HG03460 (cell line): Measurements from ENCODE around the gene FBN3.
"Not testable (repeated sequence)": the region's sequence is repeated elsewhere in the genome, so short reads cannot be mapped to it uniquely, and the experiment has no call there.

Experiments used
- ATAC-seq: cut with Tn5 transposase; IDR thresholded peaks from one replicate; pipeline ENCODE4 v1.9.1; 2021; ENCODE audit not compliant: unreplicated experiment

FBN3 gene

DNA sequence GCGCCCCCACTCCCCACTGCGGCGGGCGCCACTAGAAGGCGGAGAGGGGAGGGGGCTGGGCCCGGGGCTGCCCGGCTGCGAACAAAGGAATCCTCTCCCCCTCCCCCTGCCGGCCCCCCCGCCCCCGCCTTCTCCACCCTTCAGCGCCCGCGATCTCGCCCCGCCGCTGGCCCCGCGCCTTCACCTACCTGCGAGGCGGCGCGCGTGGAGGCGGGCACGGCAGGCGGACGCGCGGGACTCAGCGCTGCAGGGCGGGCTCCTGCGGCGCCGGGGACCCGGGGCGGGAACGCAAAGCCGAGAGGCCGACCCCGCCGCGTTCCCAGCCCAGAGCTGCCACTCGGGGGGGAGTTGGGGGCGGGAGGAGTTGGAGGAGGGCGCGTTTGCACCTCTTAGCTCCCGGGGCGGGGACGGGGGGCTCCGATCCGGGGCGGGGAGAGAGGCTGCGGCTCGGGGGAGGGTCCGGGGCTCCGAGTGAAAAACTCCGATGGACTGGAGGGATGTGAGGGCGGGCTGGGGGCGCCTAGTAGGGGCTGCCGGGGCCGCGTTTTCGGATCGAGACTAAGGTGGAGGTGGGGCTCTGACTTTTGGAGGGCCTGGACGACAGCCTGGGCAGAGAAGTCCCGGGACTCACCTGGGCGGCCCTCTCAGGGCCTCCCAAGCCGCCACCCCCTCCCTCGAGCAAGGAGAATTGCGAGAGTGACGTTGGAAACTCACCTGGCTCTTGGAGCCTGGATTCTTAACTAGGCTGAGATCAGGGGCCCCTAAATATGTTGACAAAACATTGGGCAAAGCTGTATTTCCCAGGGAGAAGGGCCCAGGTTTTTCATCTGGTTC, at the start of gene FBN3:
FBN3 (minus strand) TSS at position 332 of the 834 bp plus-strand sequence. CDS start 2,112 bp downstream, outside the sequence.
- ATAC-seq = no peak

DNA sequence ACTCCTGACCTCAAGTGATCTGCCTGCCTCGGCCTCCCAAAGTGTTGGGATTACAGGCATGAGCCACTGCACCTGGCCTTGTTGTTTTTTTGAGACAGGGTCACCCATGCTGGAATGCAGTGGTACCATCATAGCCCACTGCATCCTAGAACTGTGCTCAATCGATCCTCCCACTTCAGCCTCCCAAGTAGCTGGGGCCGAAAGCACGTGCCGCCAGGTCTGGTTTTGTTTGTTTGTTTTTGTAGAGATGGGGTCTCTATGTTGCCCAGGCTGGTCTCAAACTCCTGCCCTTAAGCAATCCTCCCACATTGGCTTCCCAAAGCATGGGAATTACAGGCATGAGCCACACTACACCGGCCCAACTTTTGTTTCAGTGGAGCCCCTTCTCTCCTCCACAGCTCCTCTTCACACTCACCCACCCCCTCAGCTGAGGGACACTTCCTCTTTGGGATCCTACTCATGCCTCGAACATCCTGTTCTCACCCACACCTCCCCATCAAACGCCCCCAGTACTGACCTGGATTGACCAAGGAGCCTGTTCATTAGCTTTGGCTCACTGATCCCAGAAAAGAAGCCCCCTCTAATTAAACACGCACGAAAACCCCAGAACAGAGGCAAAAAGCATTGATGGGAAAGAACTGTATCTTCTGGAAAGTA, 47.0 kb upstream of the FBN3 start:
- no peak for ATAC-seq

DNA sequence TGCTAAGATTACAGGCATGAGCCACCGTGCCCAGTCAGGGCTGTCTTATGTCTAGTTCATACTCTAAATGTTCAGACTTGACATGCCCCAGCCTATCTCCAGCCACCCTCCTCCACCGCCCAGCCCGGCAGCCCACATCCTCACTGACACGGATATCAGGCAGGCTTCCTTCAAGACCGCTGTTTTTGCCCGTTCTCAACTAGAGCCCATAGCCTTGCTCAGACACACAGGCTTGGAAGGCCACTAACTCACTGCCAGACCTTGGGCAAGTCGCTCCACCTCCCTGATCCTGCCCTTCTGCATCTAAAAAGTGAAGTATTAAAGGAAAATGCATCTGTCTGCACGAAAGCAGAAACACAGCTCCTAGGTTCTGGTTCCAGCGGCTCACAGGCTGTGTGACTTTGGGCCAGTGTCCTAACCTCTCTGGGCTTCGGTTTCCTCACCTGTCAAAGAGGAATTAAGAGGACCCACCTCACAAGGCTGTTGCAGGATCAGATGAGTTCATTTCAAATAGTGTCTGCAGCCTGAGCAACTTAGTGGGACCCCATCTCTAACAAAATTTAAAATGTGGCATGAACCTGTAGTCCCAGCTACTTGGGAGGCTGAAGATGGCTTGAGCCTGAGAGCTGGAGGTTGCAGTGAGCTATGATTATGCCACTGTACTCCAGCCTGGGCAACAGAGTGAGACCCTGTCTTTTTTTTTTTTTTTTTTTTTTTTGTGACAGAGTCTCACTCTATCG, 45.3 kb upstream of the FBN3 start:
- ATAC-seq = peak; percentile 34

DNA sequence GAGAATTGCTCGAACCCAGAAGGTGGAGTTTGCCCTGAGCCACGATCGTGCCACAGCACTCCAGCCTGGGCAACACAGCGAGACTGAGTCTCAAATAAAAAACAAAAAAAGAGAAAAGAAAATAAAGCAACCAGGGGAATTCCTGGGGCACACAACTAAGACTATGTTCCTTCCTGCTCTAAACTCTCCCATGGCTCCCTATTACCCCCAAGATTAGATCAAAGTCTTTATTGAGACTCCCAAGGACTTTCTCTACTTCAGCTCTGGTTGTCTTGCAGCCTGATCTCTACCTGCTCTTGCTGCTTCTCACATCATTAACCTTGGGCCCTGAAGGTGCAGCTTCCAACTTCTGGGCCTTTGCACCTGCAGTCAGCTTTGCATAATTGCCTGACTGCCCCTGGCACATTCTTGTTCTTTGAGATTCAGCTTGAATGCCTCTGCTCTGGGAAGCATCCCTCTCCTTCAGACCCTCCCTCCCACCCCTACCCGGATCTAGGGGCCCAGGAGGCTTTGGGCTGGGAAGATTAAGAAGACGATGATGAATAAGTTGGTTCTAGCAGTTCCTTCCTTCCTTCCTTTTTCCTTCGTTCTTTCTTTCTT, 42.9 kb upstream of the FBN3 start:
- no peak for ATAC-seq

DNA sequence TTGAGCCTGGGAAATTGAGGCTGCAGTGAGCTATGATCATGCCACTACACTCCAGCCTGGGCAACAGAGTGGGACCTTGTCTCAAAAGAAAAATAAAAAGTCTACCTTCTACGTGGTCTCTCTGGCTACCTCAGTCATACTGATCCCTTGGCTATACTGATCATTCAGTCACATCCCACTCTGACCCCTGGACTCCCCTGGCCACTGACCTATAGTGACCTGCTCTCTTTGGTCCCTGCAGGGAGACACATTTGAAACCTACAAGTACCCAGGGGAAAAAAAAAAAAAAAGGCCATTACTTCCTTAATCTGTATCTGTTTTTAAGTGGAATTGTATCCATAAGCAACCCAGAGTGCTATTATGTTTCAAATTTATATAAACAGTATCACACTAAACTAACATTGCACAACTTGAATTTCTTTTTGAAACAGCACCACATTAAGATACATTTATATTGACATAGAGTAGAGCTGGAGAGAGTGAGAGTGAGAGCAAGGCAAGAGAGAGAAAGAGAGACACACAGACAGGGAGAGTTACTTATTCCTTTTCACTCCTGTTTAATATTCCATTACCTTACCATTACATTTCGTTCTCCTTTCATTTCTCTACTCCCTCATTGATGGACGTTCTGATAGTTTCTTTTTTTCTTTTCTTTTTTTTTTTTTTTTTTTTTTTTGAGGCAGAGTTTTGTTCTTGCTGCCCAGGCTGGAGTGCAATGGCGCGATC, 36.1 kb upstream of the FBN3 start:
- ATAC-seq = no peak

DNA sequence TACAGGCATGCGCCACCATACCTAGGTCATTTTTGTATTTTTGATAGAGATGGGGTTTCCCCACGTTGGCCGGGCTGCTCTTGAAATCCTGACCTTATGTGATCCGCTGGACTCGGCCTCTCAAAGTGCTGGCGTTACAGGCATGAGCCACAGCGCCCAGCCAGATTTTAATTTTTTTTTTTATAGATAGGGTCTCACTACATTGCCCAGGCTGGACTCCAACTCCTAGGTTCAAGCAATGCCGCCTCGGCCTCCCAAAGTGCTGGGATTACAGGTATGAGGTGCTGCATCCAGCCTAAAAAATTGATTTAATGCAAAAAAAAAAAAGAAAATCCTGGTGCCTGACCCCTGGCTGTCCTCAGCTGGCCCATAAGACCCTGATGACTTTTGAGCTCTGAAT, 34.9 kb upstream of the FBN3 start:
- no peak for ATAC-seq

DNA sequence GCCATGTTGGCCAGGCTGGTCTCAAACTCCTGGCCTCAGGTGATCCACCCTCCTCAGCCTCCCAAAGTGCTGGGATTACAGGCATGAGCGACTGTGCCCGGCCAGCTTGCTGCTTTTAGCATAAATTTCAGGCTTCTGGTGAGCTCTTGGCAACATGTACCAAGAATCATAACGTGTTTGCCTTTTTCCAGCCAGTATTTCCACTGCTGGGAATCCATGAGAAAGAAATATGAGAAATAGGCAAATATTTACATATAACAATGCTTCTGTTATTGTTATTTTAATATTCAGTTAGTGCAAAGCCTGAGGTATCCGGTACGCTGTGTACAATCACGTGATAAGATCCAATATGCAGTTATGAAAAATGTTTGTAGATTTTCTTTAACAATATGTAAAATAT, 30.6 kb upstream of the FBN3 start:
- no peak for ATAC-seq

DNA sequence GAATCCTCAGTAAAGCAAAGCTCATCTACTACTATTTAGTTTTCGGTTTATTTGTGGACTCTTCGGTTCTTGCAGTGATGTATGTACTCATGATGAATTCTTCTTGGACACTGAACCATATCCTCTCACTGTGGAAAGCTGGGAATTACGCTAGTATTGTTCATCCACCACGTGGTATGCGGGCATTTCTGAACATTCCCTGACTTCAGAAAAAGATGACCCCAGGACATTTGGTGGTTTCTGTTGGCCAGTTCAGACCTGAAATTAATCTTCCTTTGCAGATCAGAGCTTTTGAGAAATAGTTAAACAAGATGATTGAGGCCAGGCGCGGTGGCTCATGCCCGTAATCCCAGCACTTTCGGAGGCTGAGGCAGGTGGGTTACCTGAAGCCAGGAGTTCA, 25.3 kb upstream of the FBN3 start:
- no peak for ATAC-seq

DNA sequence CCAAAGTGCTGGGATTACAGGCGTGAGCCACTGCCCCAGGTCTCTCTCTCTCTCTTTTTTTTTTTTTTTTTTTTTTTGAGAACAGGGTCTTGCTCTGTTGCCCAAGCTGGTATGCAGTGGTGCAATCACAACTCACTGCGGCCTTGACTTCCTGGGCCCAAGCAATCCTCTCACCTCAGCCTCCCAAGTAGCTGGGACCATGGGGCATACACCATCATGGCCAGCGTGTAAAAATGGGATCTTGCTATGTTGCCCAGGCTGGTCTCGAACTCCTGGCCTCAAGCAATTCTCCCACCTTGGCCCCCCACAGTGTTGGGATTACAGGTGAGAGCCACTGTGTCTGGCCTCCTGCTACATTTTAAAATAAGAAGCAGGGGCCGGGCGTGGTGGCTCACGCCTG, 19.1 kb upstream of the FBN3 start:
- no peak for ATAC-seq

DNA sequence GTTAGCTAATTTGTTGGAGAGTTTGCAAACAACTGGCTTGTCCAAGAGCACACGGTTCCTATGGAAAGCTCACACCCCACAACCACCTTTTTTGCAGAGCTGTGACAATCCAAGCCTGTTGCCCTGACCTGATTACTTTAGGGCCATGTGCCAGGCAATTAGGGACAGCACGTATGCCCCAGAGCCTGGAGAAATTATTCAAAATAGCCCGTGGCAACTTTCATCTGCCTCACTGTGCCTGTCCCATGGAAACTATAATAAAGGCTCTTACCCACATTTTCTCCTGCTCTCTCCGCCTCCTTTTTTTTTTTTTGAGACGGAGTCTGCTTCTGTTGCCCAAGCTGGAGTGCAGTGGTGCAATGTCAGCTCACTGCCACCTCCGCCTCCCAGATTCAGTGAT, 18.6 kb upstream of the FBN3 start:
- no peak for ATAC-seq

DNA sequence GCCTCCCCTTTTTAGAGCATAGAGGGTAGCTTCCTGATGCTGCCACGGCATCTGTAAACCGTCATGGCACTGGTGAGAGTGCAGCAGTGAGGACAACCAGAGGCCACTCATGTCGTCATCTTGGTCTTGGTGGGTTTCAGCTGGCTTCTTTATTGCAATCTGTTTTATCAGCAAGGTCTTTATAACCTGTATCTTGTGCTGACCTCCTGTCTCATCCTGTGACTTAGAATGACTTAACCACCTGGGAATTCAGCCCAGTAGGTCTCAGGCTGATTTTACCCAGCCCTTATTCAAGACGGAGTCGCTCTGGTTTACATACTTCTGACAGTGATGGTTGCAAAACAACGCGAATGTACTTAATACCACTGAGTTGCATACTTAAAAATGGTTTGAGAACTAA, 14.4 kb upstream of the FBN3 start:
- no peak for ATAC-seq

DNA sequence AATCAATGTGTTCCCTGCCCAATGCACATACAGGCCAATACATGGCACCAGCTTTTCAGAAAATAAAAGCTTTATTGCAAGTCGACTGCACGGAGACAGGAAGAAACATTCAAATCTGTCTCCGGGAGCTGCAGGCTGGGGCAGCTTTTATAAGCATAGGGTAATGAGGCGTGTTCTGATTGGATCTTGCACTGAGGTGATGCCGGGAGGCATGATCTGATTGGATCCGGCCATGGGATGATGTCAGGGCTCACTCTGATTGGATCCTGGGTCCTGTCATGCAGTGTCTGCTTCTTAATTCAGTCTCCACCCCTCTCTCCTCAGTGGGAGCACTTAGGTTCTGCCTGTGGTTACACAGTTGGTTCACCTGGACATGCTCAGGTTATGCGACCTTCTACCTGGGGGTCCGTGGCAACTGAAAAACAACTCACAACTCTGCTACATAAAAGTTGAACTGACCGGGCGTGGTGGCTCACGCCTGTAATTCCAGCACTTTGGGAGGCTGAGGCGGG, 11.8 kb upstream of the FBN3 start:
- no peak for ATAC-seq

DNA sequence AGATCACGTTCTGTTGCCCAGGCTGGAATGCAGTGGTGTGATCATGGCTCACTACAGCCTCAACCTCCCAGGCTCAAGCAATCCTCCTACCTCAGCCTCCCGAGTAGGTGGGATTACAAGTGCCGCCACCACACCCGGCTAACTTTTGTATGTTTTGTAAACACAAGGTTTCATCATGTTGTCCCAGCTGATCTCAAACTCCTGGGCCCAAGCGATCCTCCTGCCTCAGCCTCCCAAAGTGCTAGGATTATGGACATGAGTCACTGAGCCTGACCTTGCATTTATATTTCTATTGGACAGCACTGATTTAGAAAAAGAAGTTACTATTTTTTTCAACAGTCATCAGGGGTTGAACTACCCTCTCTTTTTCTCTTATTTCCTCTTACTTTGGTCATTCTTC, 9.9 kb upstream of the FBN3 start:
- not testable (repeated sequence) for ATAC-seq

DNA sequence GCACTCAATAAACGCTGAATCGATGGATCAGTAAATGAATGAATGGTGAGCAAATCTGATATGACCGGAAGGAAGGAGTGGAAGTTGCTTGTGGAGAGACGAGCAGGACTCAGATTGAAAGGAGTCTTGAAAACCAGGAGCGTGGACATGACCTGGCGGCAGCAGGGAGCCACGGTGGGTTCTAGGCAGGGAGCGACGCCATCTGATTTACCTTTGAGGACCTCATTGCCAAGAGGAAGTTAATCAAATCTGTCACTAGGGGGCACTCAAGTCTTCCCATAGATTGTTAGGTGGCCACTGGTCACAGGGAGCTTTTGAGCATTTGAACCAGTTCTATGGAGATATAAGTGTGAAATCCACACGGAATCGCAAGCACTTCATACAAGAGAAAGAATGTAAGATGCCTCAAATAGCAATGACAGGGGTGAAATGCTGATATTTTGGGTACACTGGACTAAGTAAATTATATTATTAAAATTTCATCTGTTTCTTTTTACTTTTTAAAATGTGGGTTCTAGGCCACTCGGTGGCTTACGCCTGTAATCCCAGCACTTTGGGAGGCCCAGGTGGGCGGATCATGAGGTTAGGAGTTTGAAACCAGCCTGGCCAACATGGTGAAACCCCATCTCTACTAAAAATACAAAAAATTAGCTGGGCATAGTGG, 9.2 kb upstream of the FBN3 start:
- no peak for ATAC-seq

DNA sequence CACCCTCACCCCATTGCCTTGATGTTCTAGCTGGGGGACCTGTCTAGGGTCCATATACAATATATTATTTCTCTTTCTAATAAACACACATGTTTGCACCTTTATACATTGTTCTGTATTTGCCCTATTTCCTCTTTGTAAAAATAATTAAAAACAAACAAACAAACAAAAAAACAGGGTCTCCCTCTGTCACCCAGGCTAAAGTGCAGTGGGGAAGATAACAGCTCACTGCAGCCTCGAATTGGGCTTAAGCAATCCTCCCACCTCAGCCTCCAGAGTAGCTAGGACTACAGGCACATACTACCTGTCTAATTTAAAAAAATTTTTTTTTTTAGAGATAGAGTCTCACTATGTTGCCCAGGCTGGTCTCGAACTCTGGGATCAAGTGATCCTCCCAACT, 5.9 kb upstream of the FBN3 start:
- ATAC-seq = no peak

DNA sequence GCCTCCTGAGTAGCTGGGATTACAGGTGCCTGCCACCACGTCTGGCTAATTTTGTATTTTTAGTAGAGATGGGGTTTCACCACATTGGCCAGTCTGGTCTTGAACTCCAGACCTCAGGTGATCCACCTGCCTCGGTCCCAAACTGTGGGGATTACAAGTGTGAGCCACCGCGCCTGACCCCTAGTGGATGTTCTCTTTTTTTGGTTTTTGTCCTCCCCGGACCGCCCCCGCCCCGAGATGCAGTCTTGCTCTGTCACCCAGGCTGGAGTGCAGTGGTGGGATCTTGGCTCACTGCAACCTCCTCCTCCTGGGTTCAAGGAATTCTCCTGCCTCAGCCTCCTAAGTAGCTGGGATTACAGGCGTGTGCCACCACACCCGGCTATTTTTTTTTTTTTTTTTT, 4.6 kb upstream of the FBN3 start:
- ATAC-seq = not testable (repeated sequence)

DNA sequence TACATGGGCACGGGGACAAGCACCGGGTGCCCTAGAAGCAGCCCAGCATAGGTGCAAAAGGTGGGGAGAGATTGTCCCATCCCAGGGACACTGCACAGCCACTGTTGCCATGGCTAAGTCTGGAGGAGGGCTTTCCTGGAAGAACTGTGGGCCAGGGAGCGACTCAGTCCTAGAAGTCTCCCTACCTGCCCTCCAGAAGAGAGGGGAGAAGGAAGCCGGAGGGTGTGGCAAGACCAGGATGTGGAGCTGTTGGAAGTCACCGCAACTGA, 2.3 kb upstream of the FBN3 start:
- no peak for ATAC-seq

DNA sequence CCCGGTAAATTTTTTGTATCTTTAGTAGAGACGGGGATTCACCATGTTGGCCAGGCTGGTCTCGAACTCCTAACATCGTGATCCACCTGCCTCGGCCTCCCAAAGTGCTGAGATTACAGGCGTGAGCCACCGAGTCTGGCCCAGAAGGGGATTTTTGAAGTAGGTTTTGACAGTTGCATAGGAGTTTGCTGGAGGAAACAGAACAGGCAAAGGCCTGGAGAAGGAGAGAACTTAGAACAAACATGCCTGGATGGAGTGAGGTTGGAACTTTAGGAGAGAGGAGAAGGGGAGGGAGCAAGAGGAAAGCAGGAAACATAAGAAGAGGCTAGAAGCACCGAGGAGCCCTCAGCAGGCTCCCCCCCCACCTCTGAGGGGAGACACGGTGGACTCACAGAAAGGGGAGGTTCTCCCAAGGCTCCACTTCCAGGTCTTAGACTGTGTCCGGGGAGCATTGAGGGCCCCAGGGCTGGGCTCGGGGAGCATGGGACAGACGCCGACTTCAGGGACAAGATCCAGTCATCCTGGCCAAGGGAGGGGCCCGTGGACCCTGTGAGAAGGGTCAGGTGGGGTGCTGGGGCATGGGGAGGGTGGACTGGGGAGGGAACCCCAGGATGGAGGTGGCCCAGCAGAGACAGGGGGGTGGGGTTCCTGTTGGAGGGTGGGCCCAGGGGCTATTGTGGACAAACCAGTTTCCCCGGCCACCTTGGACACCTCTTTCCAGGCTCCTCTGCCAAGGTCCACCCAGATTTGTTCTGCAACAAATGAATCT, 1.8 kb upstream of the FBN3 start:
- no peak for ATAC-seq

DNA sequence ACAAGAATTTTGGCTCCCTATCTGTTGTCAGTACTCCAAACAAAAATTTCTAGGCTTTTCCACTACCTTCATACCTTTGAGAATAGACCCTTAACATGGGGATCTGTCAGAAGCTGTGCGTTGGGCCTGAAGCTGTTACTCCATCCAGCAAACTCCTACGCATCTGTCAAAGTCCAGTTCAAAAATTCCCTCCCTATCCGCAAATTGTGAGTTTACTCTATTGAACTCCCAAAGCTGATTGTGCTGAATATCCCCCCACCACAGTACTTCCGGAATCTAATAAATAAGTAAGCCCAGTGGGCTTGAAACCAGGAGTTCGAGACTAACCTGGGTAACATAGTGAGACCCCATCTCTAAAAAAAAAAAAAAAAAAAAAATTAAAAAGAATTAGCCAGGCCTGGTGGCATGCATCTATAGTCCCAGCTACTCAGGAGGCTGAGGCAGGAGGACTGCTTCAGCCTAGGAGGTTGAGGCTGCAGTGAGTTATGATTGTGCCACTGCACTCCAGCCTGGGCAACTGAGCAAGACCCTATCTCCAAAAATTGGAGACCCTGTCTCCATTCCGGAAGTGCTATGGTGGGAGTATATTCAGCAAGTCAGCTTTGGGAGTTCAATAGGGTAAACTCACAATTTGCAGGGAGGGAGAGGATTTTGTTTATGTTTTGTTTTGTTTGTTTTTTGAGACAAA, 930 bp upstream of the FBN3 start:
- ATAC-seq = no peak
